Activated CD4-positive, CD25-positive, alpha-beta regulatory T cell (primary cell): ENCODE results near the gene TNFRSF19.

Source experiments
- DNase-seq, 4 experiments: peaks; one replicate each; lab custom pipeline; 2025; lab: John Stamatoyannopoulos, UW

The TNFRSF19 gene

DNA sequence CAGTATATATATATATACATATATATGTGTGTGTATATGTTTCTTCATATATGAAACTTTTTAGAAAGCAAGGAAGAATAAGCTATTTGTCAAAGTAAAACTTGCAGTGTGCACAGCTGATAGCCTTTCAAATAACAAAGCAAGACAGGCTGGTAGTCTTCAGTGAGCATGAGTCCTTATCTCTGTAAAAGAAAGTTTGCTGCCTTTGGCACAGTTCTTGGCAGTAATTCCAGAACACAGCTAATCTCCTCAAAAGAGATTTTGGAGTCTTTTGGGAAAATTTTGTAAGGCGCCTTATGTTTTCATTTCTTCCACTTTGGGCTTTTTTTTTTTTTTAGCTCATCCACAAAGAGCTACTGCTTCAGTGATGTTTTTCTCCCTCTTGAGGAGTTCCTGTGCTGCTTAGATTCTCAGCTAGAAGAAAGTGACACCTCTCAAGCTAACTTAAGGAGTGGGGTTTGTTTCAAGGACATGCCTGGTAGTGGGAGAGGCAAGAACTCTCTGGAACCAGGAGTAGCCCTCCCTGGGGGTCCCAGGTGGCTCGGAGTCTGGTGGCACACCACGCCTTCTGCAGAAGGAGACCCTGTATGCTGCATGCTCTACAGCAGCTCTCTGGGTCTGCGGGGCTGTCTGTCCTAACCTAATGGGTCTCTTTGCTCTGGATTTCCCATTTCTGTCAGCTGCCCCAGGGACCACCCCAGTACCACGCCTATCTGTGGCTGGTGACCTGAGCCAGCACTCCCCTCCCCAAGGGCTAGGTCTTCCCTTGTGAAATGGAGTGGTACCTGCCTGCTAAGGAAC lies 58.8 kb downstream of the TNFRSF19 start:
- no peak for DNase-seq

DNA sequence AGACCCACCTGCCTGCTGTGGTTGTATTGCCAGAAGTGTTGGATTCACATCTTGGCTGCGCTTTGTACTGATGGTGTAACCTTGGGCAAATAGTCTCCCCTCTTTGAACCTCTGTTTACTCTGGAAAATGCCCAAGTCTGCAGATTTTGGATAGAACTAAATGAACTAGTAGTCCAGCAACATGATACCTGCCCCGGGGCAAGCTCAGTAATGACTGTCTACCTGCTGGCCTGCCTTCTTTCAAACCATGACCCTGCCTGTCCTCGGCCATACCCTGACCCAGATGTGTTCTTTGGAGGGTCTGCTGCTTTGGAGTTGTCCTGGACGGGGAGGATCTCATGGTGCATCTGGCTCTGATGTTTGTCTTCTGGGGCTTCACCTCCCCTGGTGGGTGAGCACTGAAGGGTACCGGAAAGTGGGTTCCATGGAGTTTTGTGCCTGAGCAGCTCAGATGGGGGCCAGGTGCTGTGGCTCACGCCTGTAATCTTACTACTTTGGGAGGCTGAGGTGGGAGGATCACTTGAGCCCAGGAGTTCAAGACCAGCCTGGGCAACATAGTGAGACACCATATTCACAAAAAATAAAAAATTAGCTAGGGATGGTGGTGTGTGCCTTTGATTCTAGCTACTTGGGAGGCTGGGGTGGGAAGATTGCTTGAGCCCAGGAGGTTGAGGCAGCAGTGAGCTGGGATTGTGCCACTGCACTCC lies 59.5 kb downstream of the TNFRSF19 start:
- no peak for DNase-seq

DNA sequence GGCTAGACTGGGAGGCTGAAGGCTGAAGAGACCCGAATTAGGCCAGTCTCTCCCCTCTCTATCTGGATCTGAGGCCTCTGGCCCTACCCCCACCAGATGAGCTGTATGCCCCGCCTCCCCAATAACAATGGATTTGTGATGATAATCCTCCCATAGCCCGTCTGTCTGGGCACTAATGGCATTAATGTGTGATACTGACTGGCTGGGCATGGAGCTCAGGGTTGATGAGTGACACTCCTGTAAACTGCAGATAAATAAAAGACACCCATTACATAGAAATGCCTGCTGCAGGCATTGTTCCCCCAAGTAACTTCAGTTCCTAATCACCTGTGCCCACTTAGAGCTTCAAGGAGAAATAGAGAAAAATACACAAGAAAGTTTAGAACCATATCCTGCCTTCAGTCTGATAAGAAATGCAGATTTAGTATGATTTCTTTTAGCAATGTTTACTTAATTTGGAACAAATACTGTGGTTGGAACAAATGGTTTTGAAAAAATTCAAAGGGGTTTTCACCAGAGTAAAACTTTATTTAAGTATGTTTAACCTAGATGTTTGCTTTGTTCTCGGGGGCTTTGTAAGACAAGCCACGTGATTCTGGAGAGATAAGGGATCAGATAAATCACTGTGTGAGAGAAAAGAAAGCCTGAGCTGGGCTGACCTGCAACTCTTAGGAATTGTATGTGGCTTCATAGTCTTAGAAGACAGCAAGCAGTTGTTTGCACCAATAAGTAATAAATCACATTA lies 60.3 kb downstream of the TNFRSF19 start:
- DNase-seq: no peak

DNA sequence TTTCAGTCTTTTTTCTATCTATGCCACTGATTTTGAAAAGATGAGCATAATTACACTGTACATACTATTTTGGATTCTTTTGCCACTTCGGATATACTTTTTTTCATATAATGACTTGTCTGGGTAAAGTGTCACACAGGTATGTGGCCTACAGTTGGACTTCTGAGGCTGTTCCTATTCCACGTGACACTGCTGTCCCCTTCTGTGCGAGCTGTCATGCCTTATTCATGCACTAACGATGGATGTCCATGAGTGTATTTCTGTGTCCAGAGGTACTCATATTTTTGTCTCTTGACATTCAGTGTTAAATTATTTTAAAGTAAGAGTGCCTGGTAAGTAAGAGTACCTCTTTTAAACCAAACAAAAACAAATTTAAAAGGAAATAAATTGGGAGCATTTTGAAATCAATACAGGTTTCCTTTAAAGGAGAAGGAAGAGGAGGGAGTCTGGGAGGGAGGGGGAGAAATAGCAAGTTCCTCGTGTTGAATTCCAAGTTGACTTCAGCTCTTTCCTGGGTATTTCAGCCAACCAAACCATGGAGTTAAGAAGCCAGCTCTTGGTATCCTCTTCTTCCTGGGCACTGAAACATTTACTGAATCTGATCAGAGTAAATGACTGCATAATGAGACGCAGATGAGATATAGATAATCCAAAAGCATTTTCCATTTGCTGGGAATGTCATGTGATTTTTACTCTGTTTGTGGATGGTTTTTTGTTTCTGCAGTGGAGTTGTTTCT lies 61.3 kb downstream of the TNFRSF19 start:
- DNase-seq: no peak

DNA sequence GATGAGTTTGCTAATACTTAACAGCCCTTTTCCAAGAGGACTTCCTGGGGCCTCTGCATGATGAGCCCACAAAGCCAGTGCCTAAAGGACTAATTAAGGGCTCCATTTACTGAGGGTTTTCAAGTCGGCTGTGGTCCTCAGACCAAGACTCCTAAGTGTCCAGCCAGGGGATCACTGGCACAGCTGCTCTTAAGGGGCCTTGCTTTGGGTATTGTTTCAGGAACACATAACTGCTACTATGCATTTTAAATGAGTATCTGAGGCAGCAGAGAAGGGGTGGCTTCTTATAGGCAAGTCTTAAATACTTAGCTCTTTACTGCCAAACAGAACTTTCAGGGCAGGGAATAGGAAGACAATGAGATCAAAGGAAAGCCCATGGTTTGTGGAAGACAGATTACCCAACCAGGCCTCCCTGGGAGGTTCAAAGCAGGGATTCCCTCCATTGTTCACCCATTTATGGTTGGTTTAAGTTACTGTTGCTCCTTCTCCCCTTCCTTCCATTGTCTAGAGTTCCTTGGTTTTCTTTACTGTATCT lies 61.9 kb downstream of the TNFRSF19 start:
- no peak for DNase-seq

DNA sequence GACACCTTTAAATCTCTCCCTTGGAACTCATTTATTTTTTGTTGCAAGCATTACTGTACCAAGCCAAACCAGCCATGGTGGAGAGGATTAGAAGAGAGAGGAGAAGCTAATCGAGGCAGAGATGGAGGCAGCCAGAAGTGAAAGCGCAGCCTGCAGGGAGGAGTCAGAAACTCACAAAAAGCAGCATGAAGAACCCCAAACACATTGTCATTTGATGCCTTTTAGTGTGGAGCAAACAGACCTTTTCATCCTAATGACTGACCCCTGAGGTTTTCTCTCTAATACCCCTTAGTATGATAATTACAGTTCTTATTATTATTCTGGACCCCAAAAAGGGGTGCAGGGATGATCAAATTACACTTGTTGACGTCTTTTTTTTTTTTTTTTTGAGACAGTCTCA lies 62.5 kb downstream of the TNFRSF19 start:
- DNase-seq: no peak

DNA sequence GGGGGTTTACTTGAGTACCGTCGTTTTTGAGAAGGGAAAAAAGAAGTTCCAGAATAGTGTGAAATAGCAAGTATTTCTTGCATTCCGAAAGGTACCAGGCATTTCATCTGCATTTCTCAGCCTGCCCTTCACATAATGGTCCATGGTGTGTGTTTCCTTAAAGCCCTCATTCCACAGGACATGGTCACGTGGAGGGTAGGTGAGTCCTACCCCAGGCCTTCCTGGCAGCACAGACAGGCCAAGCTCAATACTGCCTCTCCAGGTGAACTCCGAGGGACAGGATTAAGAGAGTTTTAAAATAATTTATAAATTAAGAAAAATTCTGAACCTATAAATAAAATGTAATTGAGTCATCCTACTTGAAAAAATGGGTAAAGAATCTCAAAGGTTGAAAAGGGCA lies 64.7 kb downstream of the TNFRSF19 start:
- no peak for DNase-seq

DNA sequence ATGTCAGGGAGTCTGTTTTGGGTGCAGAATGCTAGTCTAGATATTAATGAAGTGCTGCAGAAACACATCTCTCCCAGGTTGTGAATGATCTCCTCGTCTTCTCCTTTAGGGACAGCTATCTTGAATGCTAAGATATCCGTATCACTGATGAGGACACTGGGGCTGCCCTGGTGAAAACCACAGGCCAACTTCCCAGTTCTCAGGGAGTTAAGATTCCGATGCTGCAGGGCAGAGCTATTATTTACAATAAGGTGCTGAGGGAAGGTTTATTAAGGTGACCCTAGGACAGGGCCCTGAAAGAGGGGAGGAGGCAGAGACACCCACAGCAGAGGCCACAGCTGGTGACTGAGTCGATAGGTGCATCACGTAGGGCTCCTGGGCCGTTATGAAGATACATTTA lies 66.1 kb downstream of the TNFRSF19 start:
- no peak for DNase-seq

DNA sequence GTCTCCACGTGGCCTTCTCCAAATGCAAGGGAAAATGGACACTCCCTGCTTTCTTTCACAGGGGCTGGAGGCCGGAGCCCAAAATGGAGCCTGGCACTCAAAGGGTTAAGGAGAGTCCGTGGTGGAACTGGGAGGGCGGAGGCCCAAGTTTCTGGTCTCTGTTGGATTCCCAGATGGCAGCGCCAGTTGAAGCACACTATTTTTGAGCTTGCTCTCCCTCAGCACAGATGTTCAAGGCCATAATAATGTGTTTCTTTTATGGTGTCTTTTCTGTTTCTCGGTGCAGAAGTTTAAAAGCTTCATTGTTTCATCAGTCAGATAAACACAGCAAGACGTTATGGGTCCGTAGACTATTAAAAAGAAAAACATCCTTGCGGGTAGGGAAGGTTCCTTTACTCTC lies 67.6 kb downstream of the TNFRSF19 start:
- DNase-seq: no peak

DNA sequence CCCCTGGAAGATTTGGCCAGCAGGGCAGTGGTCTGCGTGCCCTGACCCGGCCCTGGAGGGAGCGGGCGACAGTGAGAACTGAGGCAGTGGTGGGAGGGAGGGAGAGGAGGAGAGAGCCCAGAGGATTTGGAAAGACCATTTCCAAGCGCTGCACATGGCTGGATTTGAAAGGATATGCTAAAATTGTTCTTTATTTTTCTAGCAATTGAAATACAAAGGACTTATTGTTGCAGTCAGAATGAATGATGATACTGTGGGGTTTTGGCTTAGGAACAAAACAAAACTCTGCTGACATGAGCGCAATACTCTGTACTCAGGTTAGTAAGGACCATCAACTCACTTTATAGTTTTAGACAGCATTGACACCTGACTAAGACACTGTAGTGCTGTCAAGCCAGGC lies 69.5 kb downstream of the TNFRSF19 start:
- no peak for DNase-seq

DNA sequence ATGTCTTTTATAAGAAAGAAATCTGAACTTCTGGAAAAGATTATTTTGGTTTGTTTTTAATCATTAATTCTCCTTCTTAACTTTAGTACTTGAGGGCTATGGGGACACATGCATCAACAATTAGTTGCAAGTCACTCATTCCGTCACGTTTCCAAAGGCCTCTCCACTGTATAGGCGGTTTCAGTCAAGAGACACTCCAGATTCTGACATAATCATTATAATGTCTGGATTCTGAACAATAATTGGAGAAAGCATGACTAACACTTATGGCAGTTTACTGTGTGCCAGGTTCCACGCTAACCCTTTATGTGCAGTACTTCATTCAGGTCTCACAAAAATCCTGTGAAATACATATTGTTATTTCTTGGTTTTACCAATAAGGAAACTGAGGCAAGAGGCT lies 71.9 kb downstream of the TNFRSF19 start:
- no peak for DNase-seq

DNA sequence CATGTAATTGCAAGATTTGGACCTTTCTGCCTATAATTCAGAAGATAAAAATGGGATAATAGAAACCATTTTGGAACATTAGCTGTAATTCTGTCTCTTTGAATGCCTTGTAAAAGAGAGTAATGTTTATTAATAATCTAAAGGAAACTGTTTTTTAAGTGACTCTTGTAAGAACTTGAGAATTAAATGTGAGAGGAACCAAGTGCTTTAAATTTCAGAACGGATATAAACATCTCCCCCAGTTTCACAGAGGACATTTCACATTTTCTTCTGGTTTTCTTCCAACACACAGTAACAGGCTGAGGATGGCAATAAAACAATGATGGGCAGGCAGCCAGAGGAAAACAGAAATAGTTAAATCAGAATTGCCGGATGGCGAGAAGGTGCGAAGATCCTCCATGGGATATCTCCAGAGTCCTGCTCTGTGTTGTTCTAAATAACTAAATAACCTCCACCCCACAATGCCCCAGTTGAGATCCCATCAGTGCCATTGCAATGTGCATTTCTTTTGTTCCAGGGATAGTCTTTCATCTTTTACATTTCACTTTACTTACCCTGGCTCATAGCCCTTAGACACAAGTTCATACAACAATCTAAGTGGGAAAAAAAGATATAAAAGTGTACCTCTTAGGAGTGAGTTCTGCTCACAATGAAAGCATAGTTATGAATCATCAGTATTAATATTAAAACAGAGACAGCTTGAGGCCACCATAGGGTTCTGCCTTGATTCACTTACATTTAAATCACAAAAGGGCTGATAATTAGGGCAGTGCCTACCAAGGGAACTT lies 73.3 kb downstream of the TNFRSF19 start:
- DNase-seq: no peak

DNA sequence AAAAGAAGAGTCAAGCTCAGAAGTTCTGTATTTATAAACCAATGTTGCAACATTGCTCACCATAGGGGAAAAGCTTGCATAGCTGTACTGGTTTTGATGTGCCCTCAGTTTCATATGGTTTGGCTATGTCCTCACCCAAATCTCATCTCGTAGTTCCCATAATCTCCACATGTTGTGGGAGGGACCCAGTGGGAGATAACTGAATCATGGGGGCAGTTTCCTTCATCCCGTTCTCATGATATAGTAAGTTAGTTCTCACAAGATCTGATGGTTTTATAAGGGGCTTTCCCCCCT lies 73.9 kb downstream of the TNFRSF19 start:
- DNase-seq: no peak

DNA sequence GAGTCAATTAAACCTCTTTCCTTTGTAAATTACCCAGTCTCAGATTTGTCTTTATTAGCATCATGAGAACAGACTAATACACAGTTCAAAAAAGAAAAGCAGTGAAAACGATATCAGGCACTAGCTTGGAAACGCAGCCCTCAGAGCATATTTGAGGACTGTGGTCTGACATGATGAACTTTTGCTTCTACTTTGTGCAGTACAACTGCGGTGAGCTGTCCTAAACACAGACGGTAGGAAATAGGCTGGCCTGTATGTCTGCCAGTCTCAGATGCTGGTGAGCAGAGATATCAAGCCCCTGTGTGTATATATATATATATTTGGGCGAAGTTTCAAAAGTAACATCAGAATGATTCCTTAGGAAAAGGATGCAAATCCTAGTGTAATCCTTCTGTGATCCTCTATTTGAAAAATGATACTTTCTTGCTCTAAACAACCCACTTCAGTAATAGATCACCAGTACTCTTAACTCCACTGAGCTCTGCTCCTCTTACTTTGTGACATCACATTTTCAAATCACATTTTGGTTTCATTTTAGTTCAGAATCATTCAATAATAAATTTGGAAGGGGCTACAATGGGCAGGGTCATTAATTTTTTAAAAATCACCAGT lies 74.4 kb downstream of the TNFRSF19 start:
- no peak for DNase-seq

DNA sequence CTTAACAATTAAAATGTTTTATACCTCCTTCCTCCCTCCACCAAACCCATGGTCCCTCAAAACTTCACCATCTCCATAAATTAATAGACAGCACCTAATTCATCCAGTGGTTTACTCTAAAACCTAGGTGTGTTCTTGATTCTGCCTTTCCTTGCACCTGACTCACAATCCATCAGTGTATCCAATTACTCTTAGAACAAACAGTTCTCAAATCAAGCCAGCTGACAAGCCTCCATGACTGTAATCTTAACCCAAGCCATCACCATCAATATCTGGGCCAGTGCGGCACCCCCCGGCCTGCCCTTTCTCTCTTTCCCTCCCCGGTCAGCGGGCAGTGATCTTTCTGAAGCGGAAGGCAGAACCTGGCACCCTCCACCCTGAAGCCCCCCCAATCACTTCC lies 75.6 kb downstream of the TNFRSF19 start:
- DNase-seq: no peak

DNA sequence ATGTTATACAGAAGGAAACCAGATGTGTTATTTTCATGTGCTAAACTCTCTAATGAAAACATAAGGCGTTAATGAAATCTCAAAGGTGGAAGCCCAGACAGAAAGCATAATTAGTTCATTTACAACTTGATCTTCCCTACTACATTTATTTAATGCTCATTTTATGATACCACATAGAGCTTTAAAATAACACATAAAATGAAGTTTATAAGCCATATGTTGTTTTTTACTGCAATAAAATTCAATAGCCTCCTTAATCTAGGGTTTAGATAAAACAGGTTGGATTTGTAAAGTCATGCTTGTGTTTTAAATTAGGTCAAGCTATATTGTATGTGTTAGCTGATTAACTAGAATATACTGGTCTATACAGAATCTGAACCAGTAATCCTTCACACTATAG lies 81.2 kb downstream of the TNFRSF19 start:
- no peak for DNase-seq

DNA sequence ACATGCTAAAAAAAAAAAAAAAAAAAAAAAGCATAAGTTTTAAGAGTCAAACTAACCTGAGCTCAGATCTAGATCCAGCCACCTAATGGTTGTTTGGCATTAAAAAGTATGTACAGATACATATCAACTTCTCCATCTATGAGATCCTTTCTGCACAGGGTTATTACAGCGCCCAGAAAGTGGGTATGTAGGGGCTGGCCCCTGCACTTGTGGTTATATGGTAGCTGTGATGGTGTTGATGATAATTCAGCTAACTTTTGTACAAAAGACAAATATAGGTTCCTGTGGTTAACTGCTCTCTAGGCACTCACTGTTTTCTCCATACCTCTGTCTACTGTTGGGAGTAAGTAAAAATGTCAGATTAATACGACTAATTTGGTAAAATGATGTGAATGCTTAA lies 81.7 kb downstream of the TNFRSF19 start:
- no peak for DNase-seq

DNA sequence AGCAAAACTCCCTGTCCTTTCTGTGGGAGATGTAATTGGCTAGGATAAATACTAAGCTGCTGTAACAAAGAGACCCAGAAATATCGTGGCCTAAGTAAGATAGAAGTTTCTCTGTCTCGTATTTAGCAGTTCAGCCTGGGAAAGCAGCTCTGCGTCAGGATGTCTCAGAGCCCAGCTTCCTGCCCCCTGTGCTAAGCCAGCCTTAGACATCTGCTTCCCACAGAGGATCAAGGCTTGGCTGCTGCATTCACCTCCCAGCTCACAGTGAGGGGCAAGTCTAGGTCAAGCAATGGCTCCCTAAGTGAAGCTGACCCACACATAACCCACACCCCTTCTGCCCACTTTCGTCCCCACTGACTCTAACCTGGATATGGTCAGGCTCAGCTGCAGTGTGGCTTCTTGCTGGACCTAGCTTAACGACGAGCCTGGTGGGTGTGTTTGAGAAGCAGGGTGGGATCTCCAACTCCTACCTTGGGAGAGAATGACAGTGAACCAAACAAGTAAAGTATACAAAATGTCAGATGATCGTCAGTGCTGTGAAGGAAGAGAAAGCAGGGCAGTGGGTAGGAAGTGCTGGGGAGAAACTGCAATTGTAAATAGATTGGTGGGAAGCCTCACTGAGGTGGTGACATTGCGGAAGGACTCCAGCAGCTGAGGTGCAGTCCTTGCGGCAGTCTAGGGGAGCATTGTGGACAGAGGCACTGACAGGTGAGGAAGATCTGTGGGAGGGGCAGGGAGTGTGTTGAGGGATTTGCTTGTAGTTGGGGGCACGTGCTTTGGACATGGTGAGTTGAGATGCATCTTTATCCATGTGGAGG lies 82.9 kb downstream of the TNFRSF19 start:
- DNase-seq: no peak

DNA sequence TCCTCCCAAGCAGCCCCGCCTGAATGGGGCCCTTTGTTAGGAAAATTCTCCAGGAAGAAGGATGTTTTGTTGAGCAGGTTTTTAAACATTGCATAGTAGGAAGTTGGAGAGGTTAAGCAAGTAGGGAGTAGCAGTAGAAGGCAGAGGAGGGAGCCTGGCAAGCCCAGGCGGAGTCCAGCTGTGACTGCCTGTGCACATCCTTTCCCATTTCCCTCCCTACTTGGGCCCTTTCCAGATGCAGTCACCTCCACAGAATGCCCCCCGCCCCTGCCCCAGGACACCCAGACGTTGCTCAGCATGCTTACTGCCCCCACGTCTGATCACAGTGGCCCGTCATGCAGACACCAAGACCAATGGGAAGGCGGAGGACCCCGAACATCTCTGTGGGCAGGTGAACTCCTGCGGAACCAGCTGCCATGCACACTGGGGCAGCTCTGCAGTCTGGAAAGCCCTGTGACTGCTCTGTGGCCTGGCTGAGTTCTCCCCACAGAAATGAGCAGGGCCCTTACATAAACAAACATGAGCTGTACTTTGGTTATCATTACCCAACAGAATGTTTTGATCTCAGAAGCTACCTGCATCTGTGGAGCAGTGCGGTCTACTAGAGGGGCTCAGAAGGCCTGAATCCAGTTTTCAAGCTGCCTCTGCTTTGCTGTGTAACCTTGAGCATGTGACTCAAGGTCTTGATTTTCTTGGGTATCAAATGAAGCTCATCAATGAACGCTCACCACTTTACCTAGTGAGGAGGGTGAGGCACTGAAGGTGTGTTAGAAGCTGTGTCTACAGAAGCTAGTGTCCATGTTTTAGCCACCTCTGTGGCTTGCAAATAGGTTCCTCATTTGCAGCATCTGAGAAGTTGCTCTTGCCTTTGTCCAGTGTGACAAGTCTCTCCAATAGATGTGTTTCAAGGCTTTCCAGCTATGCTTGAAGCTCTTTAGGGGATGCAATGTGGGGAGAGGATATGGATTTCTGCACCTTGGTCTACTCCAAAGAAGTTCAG lies 84.2 kb downstream of the TNFRSF19 start:
- DNase-seq: no peak
